NCI-H748 (cell line): ENCODE measurements around the gene BRD4.

ENCODE experiments used
- DNase-seq: peaks from one replicate; lab custom pipeline; 2025; ENCODE audit not compliant: unreplicated experiment; lab: John Stamatoyannopoulos, UW

Gene BRD4

DNA sequence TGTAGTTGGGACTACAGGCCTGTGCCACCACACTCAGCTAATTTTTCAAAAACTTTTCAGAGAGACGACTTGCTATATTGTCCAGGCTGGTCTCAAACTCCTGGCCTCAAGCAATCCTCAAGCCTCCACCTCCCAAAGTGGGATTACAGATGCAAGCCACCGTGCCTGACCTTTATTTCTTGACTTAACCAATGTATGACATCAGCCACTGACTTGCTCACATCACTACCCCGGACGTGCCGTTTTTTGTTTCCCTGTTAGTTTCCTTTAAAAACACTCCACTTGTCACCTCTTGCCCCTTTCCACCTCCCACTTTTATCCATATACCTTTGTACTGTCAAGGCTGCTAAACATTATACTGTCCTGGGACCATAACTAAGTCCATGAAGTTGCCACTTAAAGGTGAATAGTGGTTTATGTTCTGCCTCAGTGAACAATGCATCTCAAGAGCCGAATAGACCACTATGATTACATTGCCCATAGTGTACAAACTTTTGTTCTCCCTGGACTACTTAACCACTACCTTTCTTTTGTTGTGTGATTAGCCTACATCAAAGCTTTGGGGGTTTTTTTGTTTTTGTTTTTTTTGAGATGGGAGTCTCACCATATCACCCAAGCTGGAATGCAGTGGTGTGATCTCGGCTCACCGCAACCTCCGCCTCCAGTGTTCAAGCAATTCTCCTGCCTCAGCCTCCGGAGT lies 97.8 kb downstream of the BRD4 start:
- no peak for DNase-seq

GRCh38 chr19:15231271-15231670 lies 101.1 kb downstream of the BRD4 start:
- DNase-seq = no peak

- no peak for DNase-seq
Measured at GRCh38 chr19:15227261-15227660, 105.1 kb downstream of the BRD4 start.

GRCh38 chr19:15225760-15226159 lies 106.6 kb downstream of the BRD4 start:
- no peak for DNase-seq

GRCh38 chr19:15223649-15224361 lies 108.5 kb downstream of the BRD4 start:
- DNase-seq = no peak

GRCh38 chr19:15222738-15223648 lies 109.3 kb downstream of the BRD4 start:
- DNase-seq = peak; percentile 96

DNA sequence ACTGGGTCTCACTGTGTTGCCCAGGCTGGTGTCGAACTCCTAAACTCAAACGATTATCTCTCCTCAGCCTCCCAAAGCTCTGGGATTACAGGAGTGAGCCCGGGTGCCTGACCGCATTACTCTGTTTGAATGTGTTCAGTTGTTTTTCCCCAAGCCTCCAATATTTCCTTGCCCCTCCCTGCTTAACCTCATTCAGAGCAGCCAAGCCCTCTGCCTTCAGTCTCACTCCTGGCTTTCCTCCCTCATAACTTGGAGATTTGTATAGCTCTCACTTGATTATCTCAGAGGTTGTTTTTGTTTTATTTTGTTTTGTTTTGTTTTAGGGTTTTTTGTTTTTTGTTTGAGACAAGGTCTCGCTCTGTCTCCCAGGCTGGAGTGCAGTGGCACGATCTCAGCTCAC lies 111.5 kb downstream of the BRD4 start:
- no peak for DNase-seq

DNA sequence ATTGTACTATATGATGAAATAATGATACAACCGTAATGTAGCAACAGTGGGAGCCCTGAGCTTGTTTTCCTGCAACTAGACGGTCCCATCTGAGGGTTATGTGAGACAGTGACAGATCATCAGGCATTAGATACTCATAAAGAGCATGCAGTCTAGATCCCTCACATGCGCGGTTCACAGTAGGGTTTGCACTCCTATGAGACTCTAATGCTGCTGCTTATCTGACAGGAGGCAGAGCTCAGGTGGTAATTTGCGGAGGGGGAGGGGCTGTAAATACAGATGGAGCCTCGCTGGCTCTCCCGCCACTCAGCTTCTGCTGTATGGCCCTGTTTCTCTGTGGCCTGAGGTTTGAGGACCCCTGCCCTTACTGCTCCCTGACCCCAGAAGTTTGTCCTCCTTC lies 113.8 kb downstream of the BRD4 start:
- DNase-seq = no peak

DNA sequence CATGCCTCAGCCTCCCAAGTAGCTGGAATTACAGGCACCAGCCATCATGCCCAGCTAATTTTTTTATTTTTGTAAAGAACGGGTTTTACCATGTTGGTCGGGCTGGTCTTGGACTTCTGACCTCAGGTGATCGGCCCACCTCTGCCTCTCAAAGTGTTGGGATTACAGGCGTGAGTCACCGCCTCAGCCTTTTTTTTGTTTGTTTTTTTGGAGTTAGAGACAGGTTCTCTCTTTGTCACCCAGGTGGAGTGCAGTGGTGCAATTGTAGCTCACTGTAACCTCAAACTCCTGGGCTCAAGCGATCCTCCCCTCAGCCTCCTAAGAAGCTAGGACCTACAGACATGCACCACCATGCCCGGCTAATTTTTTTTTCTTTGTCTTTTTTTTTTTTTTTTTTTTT lies 116.0 kb downstream of the BRD4 start:
- DNase-seq = no peak

DNA sequence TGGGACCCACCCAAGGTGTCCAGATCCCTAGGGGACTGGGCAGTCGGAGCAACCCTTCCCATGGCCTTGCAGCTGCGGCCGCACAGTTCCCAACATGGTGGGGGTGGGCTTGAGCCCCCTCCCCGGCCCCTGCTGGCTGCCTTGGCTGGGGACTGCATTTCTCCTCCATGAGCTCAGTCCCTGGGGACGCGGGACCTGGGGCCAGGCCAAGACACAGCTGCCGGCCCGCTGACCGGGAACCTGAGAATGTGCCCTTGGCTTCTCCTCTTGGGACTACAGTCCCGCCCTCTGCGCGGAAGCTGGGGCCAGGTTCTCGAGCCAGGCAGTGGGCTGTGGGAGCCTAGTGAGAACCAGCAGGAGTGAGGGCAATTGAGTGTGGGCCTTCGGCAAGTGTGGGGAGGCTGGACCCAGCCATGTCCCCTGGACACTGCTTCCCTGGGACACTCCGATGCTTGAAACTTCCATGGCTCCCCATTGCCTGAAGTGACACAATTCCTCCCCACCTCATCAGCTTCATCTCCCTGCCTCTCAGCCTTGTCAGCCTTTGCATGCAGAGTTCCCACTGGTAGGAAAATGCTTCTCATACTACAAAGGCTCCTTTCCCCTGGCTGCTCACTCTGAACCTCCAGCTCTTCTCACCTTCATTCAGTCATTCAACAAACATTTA lies 118.5 kb downstream of the BRD4 start:
- no peak for DNase-seq

GRCh38 chr19:15212711-15213110 lies 119.6 kb downstream of the BRD4 start:
- no peak for DNase-seq

DNA sequence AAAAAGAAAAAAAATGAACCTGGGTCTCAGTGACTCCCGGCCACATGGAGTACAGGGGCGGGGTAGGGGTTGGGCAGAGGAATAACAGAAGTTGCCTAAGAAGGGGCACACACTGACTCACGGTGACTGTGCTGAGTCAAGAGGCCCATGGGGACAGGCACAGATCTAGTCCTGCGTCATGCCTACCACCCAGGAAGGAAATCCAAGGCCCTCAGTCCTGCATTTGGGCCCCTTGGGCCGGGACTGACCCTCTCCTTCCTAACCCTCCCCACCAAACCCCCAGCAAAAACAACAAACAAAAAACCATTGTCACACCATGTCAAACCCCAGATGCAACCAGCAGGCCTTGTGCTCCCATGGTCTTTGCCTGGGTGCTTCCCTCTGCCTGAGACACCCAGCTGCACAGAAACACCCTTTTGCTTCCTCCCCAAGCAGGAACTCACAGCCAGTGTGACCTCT lies 122.0 kb downstream of the BRD4 start:
- no peak for DNase-seq

GRCh38 chr19:15201374-15202023 lies 130.8 kb downstream of the BRD4 start:
- DNase-seq = no peak

GRCh38 chr19:15200553-15201364 lies 131.6 kb downstream of the BRD4 start, which contains the start of gene NOTCH3:
Gene NOTCH3 (minus strand): TSS chr19:15200995. CDS start chr19:15200905, 90 bp downstream.
- no peak for DNase-seq

GRCh38 chr19:15199661-15200552 lies 132.4 kb downstream of the BRD4 start:
- peak; percentile 40 for DNase-seq

DNA sequence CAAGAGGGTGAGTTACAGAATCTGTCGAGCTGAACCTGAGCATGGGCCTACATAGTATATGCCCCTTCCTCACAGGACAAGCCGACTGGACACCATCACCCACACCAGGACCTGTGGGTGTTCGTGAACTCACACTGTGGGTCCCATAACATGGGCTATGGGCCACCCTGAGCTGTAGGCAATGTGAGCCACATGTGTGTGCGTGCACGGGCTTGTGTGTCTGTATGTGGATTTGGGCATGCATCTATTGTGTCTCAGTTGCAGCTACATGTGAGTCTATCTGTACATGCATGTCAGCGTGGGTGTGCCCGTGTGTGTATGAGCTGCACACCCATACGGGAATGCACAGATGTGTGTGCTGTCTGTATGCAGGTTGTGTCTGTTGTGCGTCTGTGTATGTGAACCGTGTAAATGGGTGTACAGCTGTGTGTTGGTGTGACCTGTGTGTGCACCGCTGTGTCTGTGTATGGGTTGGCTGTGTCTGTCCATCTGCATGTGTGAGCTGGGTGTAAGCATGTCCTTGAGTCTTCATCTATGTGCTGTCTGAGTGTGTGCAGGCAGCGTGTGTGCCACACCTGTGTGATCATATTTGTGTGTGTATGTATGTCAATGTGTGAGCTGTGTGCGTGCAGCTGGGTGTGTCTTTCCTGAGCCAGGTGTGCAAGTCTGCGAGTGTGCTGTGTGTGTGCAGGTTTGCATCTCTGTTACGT lies 133.2 kb downstream of the BRD4 start:
- DNase-seq = no peak

DNA sequence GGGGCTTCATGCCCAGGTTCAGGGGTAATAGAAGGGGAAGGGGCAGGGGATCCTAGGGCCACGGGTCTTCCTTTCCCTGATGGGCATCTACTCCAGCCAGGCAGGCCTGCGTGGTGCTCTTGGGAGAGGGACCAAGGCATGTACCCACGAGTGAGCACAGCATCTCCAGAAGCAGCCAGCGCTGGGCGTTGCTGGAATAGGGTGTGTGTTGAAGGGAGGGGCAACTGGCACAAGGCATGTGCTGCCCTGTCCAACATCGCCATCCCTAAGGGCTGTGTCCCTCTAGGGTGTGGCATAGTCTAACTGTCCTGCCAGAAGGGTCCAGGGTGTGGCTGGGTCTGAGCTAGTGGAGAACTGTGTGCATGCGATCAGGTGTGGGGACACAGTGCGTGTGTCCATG lies 134.4 kb downstream of the BRD4 start:
- DNase-seq = no peak
